HepG2 (cell line): ENCODE data around the gene C14orf119. TPM values are rescaled to one million over a fixed set of nuclear protein-coding genes. Genes with fewer than 3 reads are reported as not detected.

Experiments used
- BRD4 ChIP-seq: sonication (generic); formaldehyde crosslinking; IDR thresholded peaks from 2 replicates; pipeline ENCODE4 v1.4.0; 2020; ENCODE audit warnings: missing genetic modification reagents
- ESRRA ChIP-seq: sonication (generic); formaldehyde crosslinking; IDR thresholded peaks from 2 replicates; pipeline ENCODE4 v1.5.1; 2020; ENCODE audit warnings: mild to moderate bottlenecking, low read depth, missing genetic modification reagents
- GTF2F1 ChIP-seq: fragments of 150-350 bp; IDR thresholded peaks from 2 replicates; pipeline ENCODE4 v1.6.1; 2014; ENCODE audit warnings: low read length
- JARID2 ChIP-seq: sonication (generic); formaldehyde crosslinking; IDR thresholded peaks from 2 replicates; pipeline ENCODE4 v1.8.1; 2023; ENCODE audit warnings: missing genetic modification reagents, inconsistent platforms; ENCODE audit not compliant: insufficient replicate concordance
- NR2F1 ChIP-seq, 2 experiments: fragments of 450-650 bp in 1 of 2; formaldehyde crosslinking in 1 of 2; IDR thresholded peaks; 2 replicates each; pipeline versions ENCODE4 v1.5.0 to v1.6.1; 2016 to 2020; ENCODE audit warnings: mild to moderate bottlenecking in 1 of 2, missing compliant biosample characterization in 1 of 2, missing genetic modification reagents in 1 of 2, moderate library complexity in 1 of 2
- POLR2A ChIP-seq, 2 experiments: IDR thresholded peaks; 2 replicates each; pipeline ENCODE4 v1.6.1; 2011; ENCODE audit warnings: low read depth in 2 of 2, low read length in 2 of 2, mild to moderate bottlenecking in 1 of 2, moderate library complexity in 1 of 2; ENCODE audit not compliant: insufficient read depth in 1 of 2
- SIX1 ChIP-seq: sonication (generic); formaldehyde crosslinking; IDR thresholded peaks from 2 replicates; pipeline ENCODE4 v1.4.0; 2020; ENCODE audit warnings: missing genetic modification reagents, borderline replicate concordance
- SRY ChIP-seq: sonication (generic); formaldehyde crosslinking; IDR thresholded peaks from 2 replicates; pipeline ENCODE4 v1.8.0; 2022; ENCODE audit warnings: mild to moderate bottlenecking, missing genetic modification reagents
- STAG1 ChIP-seq: sonication (generic); formaldehyde crosslinking; IDR thresholded peaks from 2 replicates; pipeline ENCODE4 v1.4.0; 2020; ENCODE audit warnings: missing genetic modification reagents
- THAP11 ChIP-seq: IDR thresholded peaks from 2 replicates; pipeline ENCODE4 v1.6.1; 2016; ENCODE audit warnings: missing biosample characterization, missing genetic modification reagents
- YEATS4 ChIP-seq: sonication (generic); formaldehyde crosslinking; IDR thresholded peaks from 2 replicates; pipeline ENCODE4 v1.4.0; 2020; ENCODE audit warnings: missing genetic modification reagents, borderline replicate concordance
- ZKSCAN1 ChIP-seq: fragments of 150-350 bp; IDR thresholded peaks from 2 replicates; pipeline ENCODE4 v1.6.1; 2014; ENCODE audit warnings: low read length
- ZNF329 ChIP-seq: sonication (generic); formaldehyde crosslinking; IDR thresholded peaks from 2 replicates; pipeline ENCODE4 v1.9.0; 2021; ENCODE audit warnings: low read depth, mild to moderate bottlenecking, missing genetic modification reagents
- ZNF441 ChIP-seq: sonication (generic); formaldehyde crosslinking; IDR thresholded peaks from 2 replicates; pipeline ENCODE4 v1.7.0; 2021; ENCODE audit warnings: missing genetic modification reagents, borderline replicate concordance
- ZNF607 ChIP-seq: sonication (generic); formaldehyde crosslinking; IDR thresholded peaks from 2 replicates; pipeline ENCODE4 v1.5.1; 2020; ENCODE audit warnings: missing genetic modification reagents, mild to moderate bottlenecking, borderline replicate concordance
- polyA plus RNA-seq, 8 experiments: library from polyadenylated mRNA; depleted of rRNA in 3 of 8; stranded (reverse) in 7 of 8; unstranded in 1 of 8; fragments of >200 nt; fragmentation: Illumina TruSeq in 4 of 8; extraction: Trizol in 4 of 8; gene quantifications; 2 replicates each; pipeline versions ENCODE4 v1.2.1 to v1.2.3, GENCODE V29; 2011 to 2016; ENCODE audit warnings: low read depth in 4 of 8, missing spikeins in 1 of 8, mixed read lengths in 1 of 8; ENCODE audit not compliant: insufficient read depth in 1 of 8
- total RNA-seq, 5 experiments: library from RNA; depleted of rRNA; stranded (reverse); fragments of >200 nt; fragmentation: Illumina TruSeq; extraction: Trizol; gene quantifications; 2 replicates each; pipeline ENCODE4 v1.2.3, GENCODE V29; 2016; ENCODE audit warnings: low read depth in 1 of 5
- TF ChIP-seq, protein P1 (sequence below): sonication (generic); formaldehyde crosslinking; IDR thresholded peaks from 2 replicates; pipeline ENCODE4 v1.5.0; 2020; ENCODE audit warnings: mild to moderate bottlenecking, missing genetic modification reagents, borderline replicate concordance
- TF ChIP-seq, protein P2 (sequence below): IDR thresholded peaks from 2 replicates; pipeline ENCODE4 v1.4.0; 2020; ENCODE audit warnings: mild to moderate bottlenecking, missing genetic modification reagents
- TF ChIP-seq, protein P3 (sequence below), 2 experiments: IDR thresholded peaks; 2 replicates each; pipeline ENCODE4 v1.6.1; 2011 to 2012; ENCODE audit warnings: low read length in 2 of 2, borderline replicate concordance in 1 of 2, low read depth in 1 of 2, mild to moderate bottlenecking in 1 of 2, moderate library complexity in 1 of 2

The C14orf119 gene
- total and polyA plus RNA-seq, 2 of the 13 experiments (the other 11 are each of a cell fraction or from before 2014, with no cell fraction given): 117 to 206 TPM

DNA sequence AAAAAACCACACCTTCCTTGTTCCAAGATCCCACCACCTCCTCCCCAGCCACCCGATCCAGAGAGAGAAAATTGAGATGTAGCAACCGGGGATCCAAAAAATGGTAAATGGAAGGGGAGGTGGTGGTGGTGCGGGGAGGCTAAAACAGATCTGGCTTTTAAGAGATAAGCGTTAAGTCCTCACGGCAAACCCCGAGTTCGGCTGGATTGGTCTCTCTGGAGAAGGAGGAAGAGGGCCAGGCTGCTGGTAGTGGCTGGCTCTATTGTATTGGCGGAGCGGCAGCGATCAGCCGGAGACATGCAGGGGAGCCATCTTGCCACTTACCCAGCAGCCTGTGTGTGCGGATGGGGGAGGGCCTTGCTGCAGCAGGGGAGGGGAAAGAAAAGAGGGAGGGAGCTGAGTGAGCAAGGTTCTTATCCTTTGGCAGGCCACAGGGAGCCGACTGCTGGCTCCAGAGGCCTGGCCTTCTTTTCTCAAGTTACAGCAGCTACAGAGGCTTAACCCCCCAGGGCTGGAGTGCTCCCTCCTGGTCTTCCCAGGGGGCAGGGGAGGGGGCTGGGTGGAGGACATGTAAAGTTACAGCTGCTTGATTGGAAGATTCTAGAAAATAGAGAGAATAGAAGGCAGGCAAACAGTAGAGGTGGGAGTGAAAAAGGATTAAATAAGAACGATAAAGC, 23.9 kb upstream of the C14orf119 start (continued):
- TF ChIP-seq, protein P1, sequence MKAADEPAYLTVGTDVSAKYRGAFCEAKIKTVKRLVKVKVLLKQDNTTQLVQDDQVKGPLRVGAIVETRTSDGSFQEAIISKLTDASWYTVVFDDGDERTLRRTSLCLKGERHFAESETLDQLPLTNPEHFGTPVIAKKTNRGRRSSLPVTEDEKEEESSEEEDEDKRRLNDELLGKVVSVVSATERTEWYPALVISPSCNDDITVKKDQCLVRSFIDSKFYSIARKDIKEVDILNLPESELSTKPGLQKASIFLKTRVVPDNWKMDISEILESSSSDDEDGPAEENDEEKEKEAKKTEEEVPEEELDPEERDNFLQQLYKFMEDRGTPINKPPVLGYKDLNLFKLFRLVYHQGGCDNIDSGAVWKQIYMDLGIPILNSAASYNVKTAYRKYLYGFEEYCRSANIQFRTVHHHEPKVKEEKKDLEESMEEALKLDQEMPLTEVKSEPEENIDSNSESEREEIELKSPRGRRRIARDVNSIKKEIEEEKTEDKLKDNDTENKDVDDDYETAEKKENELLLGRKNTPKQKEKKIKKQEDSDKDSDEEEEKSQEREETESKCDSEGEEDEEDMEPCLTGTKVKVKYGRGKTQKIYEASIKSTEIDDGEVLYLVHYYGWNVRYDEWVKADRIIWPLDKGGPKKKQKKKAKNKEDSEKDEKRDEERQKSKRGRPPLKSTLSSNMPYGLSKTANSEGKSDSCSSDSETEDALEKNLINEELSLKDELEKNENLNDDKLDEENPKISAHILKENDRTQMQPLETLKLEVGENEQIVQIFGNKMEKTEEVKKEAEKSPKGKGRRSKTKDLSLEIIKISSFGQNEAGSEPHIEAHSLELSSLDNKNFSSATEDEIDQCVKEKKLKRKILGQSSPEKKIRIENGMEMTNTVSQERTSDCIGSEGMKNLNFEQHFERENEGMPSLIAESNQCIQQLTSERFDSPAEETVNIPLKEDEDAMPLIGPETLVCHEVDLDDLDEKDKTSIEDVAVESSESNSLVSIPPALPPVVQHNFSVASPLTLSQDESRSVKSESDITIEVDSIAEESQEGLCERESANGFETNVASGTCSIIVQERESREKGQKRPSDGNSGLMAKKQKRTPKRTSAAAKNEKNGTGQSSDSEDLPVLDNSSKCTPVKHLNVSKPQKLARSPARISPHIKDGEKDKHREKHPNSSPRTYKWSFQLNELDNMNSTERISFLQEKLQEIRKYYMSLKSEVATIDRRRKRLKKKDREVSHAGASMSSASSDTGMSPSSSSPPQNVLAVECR: peak; percentile 87
- peak; percentile 68; the same call in 1 of the 2 replicates for TF ChIP-seq SIX1
- TF ChIP-seq ZNF441: peak; percentile 90
- peak; percentile 89 for TF ChIP-seq THAP11 (CRISPR knock-in tag)
- TF ChIP-seq, protein P2, sequence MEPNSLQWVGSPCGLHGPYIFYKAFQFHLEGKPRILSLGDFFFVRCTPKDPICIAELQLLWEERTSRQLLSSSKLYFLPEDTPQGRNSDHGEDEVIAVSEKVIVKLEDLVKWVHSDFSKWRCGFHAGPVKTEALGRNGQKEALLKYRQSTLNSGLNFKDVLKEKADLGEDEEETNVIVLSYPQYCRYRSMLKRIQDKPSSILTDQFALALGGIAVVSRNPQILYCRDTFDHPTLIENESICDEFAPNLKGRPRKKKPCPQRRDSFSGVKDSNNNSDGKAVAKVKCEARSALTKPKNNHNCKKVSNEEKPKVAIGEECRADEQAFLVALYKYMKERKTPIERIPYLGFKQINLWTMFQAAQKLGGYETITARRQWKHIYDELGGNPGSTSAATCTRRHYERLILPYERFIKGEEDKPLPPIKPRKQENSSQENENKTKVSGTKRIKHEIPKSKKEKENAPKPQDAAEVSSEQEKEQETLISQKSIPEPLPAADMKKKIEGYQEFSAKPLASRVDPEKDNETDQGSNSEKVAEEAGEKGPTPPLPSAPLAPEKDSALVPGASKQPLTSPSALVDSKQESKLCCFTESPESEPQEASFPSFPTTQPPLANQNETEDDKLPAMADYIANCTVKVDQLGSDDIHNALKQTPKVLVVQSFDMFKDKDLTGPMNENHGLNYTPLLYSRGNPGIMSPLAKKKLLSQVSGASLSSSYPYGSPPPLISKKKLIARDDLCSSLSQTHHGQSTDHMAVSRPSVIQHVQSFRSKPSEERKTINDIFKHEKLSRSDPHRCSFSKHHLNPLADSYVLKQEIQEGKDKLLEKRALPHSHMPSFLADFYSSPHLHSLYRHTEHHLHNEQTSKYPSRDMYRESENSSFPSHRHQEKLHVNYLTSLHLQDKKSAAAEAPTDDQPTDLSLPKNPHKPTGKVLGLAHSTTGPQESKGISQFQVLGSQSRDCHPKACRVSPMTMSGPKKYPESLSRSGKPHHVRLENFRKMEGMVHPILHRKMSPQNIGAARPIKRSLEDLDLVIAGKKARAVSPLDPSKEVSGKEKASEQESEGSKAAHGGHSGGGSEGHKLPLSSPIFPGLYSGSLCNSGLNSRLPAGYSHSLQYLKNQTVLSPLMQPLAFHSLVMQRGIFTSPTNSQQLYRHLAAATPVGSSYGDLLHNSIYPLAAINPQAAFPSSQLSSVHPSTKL (CRISPR knock-in tag): peak; percentile 72
- TF ChIP-seq JARID2 (CRISPR knock-in tag): no peak
- TF ChIP-seq SRY (CRISPR knock-in tag): peak; percentile 45; the same call in 1 of the 2 replicates
- TF ChIP-seq POLR2A (IDR thresholded peaks at IDR 0.05; ENCODE audit: insufficient read depth in 1 of 2, low read depth in 2 of 2, low read length in 2 of 2): peak; percentile 84 to 97
- TF ChIP-seq ZNF607 (CRISPR knock-in tag): no peak
- 0 out of 2 replicates have a peak, but pooled peaks have one; percentile 19 for TF ChIP-seq GTF2F1
- TF ChIP-seq, protein P3, sequence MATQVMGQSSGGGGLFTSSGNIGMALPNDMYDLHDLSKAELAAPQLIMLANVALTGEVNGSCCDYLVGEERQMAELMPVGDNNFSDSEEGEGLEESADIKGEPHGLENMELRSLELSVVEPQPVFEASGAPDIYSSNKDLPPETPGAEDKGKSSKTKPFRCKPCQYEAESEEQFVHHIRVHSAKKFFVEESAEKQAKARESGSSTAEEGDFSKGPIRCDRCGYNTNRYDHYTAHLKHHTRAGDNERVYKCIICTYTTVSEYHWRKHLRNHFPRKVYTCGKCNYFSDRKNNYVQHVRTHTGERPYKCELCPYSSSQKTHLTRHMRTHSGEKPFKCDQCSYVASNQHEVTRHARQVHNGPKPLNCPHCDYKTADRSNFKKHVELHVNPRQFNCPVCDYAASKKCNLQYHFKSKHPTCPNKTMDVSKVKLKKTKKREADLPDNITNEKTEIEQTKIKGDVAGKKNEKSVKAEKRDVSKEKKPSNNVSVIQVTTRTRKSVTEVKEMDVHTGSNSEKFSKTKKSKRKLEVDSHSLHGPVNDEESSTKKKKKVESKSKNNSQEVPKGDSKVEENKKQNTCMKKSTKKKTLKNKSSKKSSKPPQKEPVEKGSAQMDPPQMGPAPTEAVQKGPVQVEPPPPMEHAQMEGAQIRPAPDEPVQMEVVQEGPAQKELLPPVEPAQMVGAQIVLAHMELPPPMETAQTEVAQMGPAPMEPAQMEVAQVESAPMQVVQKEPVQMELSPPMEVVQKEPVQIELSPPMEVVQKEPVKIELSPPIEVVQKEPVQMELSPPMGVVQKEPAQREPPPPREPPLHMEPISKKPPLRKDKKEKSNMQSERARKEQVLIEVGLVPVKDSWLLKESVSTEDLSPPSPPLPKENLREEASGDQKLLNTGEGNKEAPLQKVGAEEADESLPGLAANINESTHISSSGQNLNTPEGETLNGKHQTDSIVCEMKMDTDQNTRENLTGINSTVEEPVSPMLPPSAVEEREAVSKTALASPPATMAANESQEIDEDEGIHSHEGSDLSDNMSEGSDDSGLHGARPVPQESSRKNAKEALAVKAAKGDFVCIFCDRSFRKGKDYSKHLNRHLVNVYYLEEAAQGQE (IDR thresholded peaks at IDR 0.05; ENCODE audit: borderline replicate concordance in 1 of 2, low read depth in 1 of 2, low read length in 2 of 2): peak in 1 of 2 experiments; percentile 75; a peak in 1 of 4 replicates
- TF ChIP-seq BRD4 (CRISPR knock-in tag): peak; percentile 90
- TF ChIP-seq YEATS4 (CRISPR knock-in tag): peak; percentile 81
- TF ChIP-seq ESRRA (CRISPR knock-in tag): peak; percentile 61; the same call in 1 of the 2 replicates
- 0 out of 2 replicates have a peak, but pooled peaks have one; percentile 53 for TF ChIP-seq ZKSCAN1
- no peak for TF ChIP-seq NR2F1 (CRISPR knock-in tag; IDR thresholded peaks at IDR 0.05)
- peak; percentile 43; the same call in 1 of the 2 replicates for TF ChIP-seq ZNF329 (CRISPR knock-in tag)
- no peak for TF ChIP-seq STAG1 (CRISPR knock-in tag)
